ENCODE results near the gene C5orf63. TPM values are rescaled to one million over a fixed set of nuclear protein-coding genes. Genes with fewer than 3 reads are reported as not detected.

C5orf63 gene
- total and polyA plus RNA-seq, 2 of the 13 experiments (the other 11 are each of a cell fraction or from before 2014, with no cell fraction given) = 7.9 to 8.8 TPM

DNA sequence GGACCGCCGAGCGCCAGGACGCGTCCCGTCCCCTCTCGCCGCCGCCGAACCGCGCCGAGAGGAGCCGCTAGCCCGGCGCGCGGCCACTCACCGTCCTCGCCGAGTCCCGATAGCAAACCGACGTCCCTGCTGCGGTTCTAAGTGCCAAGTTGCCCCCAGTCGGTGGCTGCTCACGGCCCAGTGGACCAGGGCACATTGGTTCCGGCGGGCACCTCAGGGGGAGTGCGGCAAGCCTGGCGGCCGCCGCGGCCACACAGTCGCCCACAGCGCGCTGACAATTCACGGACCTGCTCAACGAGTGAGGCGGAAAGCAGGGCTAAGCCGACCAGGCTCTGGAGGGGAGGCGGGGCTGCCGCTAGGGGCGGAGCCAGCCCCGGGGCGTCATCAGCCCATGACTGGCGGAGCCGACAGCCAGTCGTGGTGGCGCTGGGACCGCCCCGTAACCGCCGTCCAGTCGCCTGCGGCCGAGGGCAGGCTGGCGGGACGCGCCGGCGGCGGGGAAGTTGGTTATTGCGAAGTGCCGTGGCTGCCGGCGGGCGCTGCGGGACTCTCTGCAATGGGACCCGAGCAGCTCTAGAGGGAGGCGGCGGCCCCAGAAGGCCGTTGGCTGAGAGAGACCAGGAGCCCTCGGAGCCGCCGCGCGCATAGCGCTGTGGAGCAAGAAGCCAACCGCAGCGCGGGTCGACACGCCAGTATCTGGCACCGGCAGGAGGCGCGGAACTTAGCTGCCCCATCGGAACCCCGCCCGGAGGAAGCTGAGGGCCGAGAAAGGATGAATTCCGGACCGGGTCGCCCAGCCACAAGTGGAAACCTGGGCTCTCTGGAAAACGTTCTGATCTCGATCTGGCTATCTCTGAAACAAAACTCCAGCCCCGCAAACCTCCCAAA lies 42.8 kb downstream of the C5orf63 start, which contains the start of gene MARCHF3 (continued):
- TF ChIP-seq, protein P1, sequence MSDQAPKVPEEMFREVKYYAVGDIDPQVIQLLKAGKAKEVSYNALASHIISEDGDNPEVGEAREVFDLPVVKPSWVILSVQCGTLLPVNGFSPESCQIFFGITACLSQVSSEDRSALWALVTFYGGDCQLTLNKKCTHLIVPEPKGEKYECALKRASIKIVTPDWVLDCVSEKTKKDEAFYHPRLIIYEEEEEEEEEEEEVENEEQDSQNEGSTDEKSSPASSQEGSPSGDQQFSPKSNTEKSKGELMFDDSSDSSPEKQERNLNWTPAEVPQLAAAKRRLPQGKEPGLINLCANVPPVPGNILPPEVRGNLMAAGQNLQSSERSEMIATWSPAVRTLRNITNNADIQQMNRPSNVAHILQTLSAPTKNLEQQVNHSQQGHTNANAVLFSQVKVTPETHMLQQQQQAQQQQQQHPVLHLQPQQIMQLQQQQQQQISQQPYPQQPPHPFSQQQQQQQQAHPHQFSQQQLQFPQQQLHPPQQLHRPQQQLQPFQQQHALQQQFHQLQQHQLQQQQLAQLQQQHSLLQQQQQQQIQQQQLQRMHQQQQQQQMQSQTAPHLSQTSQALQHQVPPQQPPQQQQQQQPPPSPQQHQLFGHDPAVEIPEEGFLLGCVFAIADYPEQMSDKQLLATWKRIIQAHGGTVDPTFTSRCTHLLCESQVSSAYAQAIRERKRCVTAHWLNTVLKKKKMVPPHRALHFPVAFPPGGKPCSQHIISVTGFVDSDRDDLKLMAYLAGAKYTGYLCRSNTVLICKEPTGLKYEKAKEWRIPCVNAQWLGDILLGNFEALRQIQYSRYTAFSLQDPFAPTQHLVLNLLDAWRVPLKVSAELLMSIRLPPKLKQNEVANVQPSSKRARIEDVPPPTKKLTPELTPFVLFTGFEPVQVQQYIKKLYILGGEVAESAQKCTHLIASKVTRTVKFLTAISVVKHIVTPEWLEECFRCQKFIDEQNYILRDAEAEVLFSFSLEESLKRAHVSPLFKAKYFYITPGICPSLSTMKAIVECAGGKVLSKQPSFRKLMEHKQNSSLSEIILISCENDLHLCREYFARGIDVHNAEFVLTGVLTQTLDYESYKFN (CRISPR knock-in tag; conservative IDR thresholded peaks at IDR 0.05) = no peak; the same call in none of the 2 replicates
- TF ChIP-seq JUN (CRISPR knock-in tag; IDR thresholded peaks at IDR 0.05) (0 out of 2 replicates have a peak, but pooled peaks have one; percentile 10), ZNF674 (CRISPR knock-in tag; IDR thresholded peaks at IDR 0.05; ENCODE audit: low read depth) (peak; percentile 90), ZNF547 (CRISPR knock-in tag; IDR thresholded peaks at IDR 0.05) (0 out of 2 replicates have a peak, but pooled peaks have one; percentile 69), ARNT2 (CRISPR knock-in tag; IDR thresholded peaks at IDR 0.05; ENCODE audit: low read depth) (peak; percentile 76), ZNF501 (CRISPR knock-in tag; IDR thresholded peaks at IDR 0.05) (peak; percentile 75), ZSCAN20 (CRISPR knock-in tag; IDR thresholded peaks at IDR 0.05; ENCODE audit: borderline replicate concordance) (no peak), ATF1 (CRISPR knock-in tag; IDR thresholded peaks at IDR 0.05) (no peak), ZNF552 (CRISPR knock-in tag; IDR thresholded peaks at IDR 0.05; ENCODE audit: borderline replicate concordance) (no peak; the same call in 1 of the 2 replicates), MED13 (CRISPR knock-in tag; IDR thresholded peaks at IDR 0.05) (peak; percentile 17; the same call in 1 of the 2 replicates), PHB2 (IDR thresholded peaks at IDR 0.05; ENCODE audit: partially characterized antibody) (no peak)
- TF ChIP-seq, protein P2, sequence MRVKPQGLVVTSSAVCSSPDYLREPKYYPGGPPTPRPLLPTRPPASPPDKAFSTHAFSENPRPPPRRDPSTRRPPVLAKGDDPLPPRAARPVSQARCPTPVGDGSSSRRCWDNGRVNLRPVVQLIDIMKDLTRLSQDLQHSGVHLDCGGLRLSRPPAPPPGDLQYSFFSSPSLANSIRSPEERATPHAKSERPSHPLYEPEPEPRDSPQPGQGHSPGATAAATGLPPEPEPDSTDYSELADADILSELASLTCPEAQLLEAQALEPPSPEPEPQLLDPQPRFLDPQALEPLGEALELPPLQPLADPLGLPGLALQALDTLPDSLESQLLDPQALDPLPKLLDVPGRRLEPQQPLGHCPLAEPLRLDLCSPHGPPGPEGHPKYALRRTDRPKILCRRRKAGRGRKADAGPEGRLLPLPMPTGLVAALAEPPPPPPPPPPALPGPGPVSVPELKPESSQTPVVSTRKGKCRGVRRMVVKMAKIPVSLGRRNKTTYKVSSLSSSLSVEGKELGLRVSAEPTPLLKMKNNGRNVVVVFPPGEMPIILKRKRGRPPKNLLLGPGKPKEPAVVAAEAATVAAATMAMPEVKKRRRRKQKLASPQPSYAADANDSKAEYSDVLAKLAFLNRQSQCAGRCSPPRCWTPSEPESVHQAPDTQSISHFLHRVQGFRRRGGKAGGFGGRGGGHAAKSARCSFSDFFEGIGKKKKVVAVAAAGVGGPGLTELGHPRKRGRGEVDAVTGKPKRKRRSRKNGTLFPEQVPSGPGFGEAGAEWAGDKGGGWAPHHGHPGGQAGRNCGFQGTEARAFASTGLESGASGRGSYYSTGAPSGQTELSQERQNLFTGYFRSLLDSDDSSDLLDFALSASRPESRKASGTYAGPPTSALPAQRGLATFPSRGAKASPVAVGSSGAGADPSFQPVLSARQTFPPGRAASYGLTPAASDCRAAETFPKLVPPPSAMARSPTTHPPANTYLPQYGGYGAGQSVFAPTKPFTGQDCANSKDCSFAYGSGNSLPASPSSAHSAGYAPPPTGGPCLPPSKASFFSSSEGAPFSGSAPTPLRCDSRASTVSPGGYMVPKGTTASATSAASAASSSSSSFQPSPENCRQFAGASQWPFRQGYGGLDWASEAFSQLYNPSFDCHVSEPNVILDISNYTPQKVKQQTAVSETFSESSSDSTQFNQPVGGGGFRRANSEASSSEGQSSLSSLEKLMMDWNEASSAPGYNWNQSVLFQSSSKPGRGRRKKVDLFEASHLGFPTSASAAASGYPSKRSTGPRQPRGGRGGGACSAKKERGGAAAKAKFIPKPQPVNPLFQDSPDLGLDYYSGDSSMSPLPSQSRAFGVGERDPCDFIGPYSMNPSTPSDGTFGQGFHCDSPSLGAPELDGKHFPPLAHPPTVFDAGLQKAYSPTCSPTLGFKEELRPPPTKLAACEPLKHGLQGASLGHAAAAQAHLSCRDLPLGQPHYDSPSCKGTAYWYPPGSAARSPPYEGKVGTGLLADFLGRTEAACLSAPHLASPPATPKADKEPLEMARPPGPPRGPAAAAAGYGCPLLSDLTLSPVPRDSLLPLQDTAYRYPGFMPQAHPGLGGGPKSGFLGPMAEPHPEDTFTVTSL (CRISPR knock-in tag; IDR thresholded peaks at IDR 0.05; ENCODE audit: borderline replicate concordance) = 0 out of 2 replicates have a peak, but pooled peaks have one; percentile 36
- TF ChIP-seq, protein P3, sequence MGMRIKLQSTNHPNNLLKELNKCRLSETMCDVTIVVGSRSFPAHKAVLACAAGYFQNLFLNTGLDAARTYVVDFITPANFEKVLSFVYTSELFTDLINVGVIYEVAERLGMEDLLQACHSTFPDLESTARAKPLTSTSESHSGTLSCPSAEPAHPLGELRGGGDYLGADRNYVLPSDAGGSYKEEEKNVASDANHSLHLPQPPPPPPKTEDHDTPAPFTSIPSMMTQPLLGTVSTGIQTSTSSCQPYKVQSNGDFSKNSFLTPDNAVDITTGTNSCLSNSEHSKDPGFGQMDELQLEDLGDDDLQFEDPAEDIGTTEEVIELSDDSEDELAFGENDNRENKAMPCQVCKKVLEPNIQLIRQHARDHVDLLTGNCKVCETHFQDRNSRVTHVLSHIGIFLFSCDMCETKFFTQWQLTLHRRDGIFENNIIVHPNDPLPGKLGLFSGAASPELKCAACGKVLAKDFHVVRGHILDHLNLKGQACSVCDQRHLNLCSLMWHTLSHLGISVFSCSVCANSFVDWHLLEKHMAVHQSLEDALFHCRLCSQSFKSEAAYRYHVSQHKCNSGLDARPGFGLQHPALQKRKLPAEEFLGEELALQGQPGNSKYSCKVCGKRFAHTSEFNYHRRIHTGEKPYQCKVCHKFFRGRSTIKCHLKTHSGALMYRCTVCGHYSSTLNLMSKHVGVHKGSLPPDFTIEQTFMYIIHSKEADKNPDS (CRISPR knock-in tag; IDR thresholded peaks at IDR 0.05) = no peak
- TF ChIP-seq, protein P4, sequence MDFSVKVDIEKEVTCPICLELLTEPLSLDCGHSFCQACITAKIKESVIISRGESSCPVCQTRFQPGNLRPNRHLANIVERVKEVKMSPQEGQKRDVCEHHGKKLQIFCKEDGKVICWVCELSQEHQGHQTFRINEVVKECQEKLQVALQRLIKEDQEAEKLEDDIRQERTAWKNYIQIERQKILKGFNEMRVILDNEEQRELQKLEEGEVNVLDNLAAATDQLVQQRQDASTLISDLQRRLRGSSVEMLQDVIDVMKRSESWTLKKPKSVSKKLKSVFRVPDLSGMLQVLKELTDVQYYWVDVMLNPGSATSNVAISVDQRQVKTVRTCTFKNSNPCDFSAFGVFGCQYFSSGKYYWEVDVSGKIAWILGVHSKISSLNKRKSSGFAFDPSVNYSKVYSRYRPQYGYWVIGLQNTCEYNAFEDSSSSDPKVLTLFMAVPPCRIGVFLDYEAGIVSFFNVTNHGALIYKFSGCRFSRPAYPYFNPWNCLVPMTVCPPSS (IDR thresholded peaks at IDR 0.05) = no peak
